Uterus (tissue), 4 donors: ENCODE data around the gene RNASEH1. TPM values are rescaled to one million over a fixed set of nuclear protein-coding genes. Genes with fewer than 3 reads are reported as not detected.
"Not testable (repeated sequence)": the region's sequence is repeated elsewhere in the genome, so short reads cannot be mapped to it uniquely, and the experiment has no call there.

Experiments used
- DNase-seq, 2 donors: peaks; one replicate each; pipeline ENCODE4 v3.0.0-alpha.2; 2019 to 2020
- H3K27ac ChIP-seq, 2 donors: fragments of 200-600 bp; sonication (generic); 1 replicate in 1 of 2; 2 replicates in 1 of 2; pipeline ENCODE4 v1.5.1; 2016 to 2018
- H3K27me3 ChIP-seq, 2 donors: fragments of 200-600 bp; sonication (generic); one replicate each; pipeline ENCODE4 v1.5.1; 2018 to 2019; ENCODE audit warnings: control low read depth in 1 of 2
- H3K36me3 ChIP-seq, 2 donors: fragments of 200-600 bp; sonication (generic); one replicate each; pipeline ENCODE4 v1.5.1; 2019; ENCODE audit warnings: control low read depth in 1 of 2
- H3K4me1 ChIP-seq, 2 donors: fragments of 200-600 bp; sonication (generic); one replicate each; pipeline ENCODE4 v1.5.1; 2018 to 2019; ENCODE audit warnings: control low read depth in 1 of 2
- H3K4me3 ChIP-seq, 2 donors: fragments of 200-600 bp; sonication (generic); 1 replicate in 1 of 2; 2 replicates in 1 of 2; pipeline ENCODE4 v1.5.1; 2018 to 2019; ENCODE audit warnings: mild to moderate bottlenecking in 1 of 2
- H3K9me3 ChIP-seq, 2 donors: fragments of 200-600 bp; sonication (generic); one replicate each; pipeline ENCODE4 v1.5.1; 2019; ENCODE audit warnings: control low read depth in 1 of 2
- POLR2A ChIP-seq, 2 donors: fragments of 450-650 bp; IDR thresholded peaks; one replicate each; pipeline ENCODE4 v1.6.1; 2016; ENCODE audit warnings: antibody characterized with exemption in 2 of 2, mild to moderate bottlenecking in 1 of 2, moderate library complexity in 1 of 2
- intact Hi-C: fragments of 100-400 bp; cut with DNase I; formaldehyde crosslinking; loops from one replicate; pipeline ENCODE4 v1.15.1; 2023; ENCODE audit warnings: low total_unique reads
- total RNA-seq, 4 donors: library from RNA; depleted of rRNA in 3 of 4; stranded (reverse); fragments of >200 nt in 3 of 4; gene quantifications; one replicate each; pipeline versions ENCODE4 v1.1.0 to v1.2.4, GENCODE V29; 2014 to 2023
- TF ChIP-seq, protein P1 (sequence below), 4 experiments: fragments of 200-600 bp in 2 of 4; fragments of 450-650 bp in 2 of 4; sonication (generic) in 2 of 4; IDR thresholded peaks; one replicate each; pipeline ENCODE4 v1.5.1; 2016 to 2019; ENCODE audit warnings: antibody characterized with exemption in 4 of 4, mild to moderate bottlenecking in 2 of 4, moderate library complexity in 1 of 4
- donor health status: DM: yes; HTN: yes; CAD: no.

Gene RNASEH1
- total RNA-seq, 4 donors from 2014 or later, result 4.1 to 28.6 (median 15.2) TPM

GRCh38 chr2:3498783-3499394 lies 59.2 kb downstream of the RNASEH1 start:
- Histone ChIP-seq H3K36me3 (no peaks in the 10 kb centered on the region), H3K4me3 (no peak overlapping the region), H3K27me3 (no peaks in the 10 kb centered on the region), H3K9me3 (no peaks in the 10 kb centered on the region), H3K4me1 (no peaks in the 10 kb centered on the region), H3K27ac (no peak overlapping the region)
- DNase-seq, result peak in 1 of 2 donors; percentile 4
- intact Hi-C loops, result no loop called here
- no peak for TF ChIP-seq POLR2A (IDR thresholded peaks at IDR 0.05)
- TF ChIP-seq, protein P1, sequence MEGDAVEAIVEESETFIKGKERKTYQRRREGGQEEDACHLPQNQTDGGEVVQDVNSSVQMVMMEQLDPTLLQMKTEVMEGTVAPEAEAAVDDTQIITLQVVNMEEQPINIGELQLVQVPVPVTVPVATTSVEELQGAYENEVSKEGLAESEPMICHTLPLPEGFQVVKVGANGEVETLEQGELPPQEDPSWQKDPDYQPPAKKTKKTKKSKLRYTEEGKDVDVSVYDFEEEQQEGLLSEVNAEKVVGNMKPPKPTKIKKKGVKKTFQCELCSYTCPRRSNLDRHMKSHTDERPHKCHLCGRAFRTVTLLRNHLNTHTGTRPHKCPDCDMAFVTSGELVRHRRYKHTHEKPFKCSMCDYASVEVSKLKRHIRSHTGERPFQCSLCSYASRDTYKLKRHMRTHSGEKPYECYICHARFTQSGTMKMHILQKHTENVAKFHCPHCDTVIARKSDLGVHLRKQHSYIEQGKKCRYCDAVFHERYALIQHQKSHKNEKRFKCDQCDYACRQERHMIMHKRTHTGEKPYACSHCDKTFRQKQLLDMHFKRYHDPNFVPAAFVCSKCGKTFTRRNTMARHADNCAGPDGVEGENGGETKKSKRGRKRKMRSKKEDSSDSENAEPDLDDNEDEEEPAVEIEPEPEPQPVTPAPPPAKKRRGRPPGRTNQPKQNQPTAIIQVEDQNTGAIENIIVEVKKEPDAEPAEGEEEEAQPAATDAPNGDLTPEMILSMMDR (IDR thresholded peaks at IDR 0.05), result no peak

- H3K27me3 ChIP-seq, intact Hi-C loops: not testable (repeated sequence)
Measured at GRCh38 chr2:3496708-3497080, 61.4 kb downstream of the RNASEH1 start.

More at GRCh38 chr2:3496708-3497080, 61.4 kb downstream of the RNASEH1 start:
- DNase-seq, result peak in 1 of 2 donors; percentile 11
- H3K36me3 ChIP-seq, H3K4me3 ChIP-seq, H3K4me1 ChIP-seq, H3K9me3 ChIP-seq, H3K27ac ChIP-seq: not testable (repeated sequence)

Other genes with a start within 250 kb of the RNASEH1 start
- 10 to 100 TPM in 3 of 4 donors, under 1 TPM in 1; 0.59 to 28.9 (median 20.4) TPM for gene EIPR1, start 180.5 kb downstream of the RNASEH1 start, total RNA-seq
- 100 to 1,000 TPM in 1 of 4 donors, 10 to 100 TPM in 3; 15.6 to 149 (median 66.5) TPM for gene TRAPPC12, start 178.6 kb downstream of the RNASEH1 start, total RNA-seq
- 10 to 100 TPM; 31.5 to 65.0 (median 37.9) TPM for gene ADI1, start 38.8 kb downstream of the RNASEH1 start, total RNA-seq
- 1,000 to 10,000 TPM; 1,483 to 9,424 (median 4,498) TPM for gene RPS7, start 16.9 kb upstream of the RNASEH1 start, total RNA-seq
- under 1 TPM in 2 of 4 donors, not detected in 2; 0.37 to 0.55 TPM for gene COLEC11, start 36.8 kb upstream of the RNASEH1 start, total RNA-seq
- gene ALLC, start 99.9 kb upstream of the RNASEH1 start, total RNA-seq, result not detected
- gene DCDC2C, start 145.2 kb upstream of the RNASEH1 start, total RNA-seq, result not detected